Measurements from ENCODE around the gene SRRM2. TPM values are rescaled to one million over a fixed set of nuclear protein-coding genes. Genes with fewer than 3 reads are reported as not detected.

Gene SRRM2
- total RNA-seq, 2 donors from 2014 or later = 377 to 539 TPM

DNA sequence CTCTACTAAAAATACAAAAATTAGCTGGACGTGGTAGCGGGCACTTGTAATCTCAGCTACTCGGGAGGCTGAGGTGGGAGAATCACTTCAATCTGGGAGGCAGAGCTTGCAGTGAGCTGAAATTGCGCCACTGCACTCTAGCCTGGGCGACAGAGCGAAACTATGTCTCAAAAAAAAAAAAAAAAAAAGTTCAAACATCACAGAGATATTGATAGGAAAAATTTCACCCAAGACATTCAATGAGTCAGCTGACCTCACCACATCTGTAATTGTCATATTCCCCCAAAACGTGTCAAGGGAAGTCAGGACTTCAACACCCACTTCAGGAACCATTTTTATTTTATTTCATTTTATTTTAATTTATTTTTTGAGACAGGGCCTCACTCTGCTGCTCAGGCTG is 24.4 kb upstream of the SRRM2 start:
- Histone ChIP-seq H3K36me3 (no peaks in the 10 kb centered on the region), H3K9me3 (no peaks in the 10 kb centered on the region), H3K4me3 (no peak overlapping the region), H3K9ac (ENCODE audit: low read depth in 2 of 2, low read length in 2 of 2) (no peak overlapping the region), H3K27ac (no peak overlapping the region), H3K4me1 (no peaks in the 10 kb centered on the region), H3K27me3 (no peaks in the 10 kb centered on the region)
- TF ChIP-seq, protein P1, sequence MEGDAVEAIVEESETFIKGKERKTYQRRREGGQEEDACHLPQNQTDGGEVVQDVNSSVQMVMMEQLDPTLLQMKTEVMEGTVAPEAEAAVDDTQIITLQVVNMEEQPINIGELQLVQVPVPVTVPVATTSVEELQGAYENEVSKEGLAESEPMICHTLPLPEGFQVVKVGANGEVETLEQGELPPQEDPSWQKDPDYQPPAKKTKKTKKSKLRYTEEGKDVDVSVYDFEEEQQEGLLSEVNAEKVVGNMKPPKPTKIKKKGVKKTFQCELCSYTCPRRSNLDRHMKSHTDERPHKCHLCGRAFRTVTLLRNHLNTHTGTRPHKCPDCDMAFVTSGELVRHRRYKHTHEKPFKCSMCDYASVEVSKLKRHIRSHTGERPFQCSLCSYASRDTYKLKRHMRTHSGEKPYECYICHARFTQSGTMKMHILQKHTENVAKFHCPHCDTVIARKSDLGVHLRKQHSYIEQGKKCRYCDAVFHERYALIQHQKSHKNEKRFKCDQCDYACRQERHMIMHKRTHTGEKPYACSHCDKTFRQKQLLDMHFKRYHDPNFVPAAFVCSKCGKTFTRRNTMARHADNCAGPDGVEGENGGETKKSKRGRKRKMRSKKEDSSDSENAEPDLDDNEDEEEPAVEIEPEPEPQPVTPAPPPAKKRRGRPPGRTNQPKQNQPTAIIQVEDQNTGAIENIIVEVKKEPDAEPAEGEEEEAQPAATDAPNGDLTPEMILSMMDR (IDR thresholded peaks at IDR 0.05) = no peak
- intact Hi-C loops (cut with DNase I) = no loop called here
- DNase-seq = no peak

DNA sequence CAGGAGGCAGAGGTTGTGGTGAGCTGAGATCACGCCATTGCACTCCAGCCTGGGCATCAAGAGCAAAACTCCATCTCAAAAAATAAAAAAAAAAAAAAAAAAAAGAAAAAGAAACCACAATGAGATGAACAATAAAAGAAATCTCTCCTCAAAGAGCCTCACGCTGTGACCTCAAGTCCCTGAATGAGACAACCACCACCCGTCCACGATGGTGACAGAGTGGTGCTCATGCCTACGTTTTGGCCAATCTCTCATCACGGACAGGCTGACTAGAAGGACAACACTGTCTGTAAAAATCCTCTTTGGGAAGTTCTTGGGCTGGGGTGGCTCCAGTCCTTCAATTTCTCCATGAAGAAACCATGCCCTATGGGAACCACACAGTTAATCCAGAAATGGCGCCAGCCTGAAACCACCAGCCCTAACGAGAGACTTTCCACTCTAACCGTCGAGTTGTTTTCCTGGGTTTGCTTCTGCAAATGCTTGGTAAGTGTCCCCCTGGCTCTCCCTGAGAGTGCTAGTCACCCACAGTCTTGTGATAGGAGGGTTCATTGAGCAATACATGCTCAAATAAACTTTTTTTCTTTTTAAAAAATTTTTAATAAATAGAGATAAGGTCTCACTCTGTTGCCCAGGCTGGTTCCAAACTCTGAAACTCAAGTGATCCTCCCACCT is 17.5 kb upstream of the SRRM2 start:
- H3K4me3 ChIP-seq = no peak overlapping the region
- H3K9ac ChIP-seq (ENCODE audit: low read depth in 2 of 2, low read length in 2 of 2) = no peak overlapping the region
- TF ChIP-seq, protein P1 (IDR thresholded peaks at IDR 0.05) = no peak
- H3K9me3 ChIP-seq = no peaks in the 10 kb centered on the region
- H3K36me3 ChIP-seq = no peaks in the 10 kb centered on the region
- H3K27me3 ChIP-seq = no peaks in the 10 kb centered on the region
- DNase-seq = no peak
- intact Hi-C loops (cut with DNase I) = no loop called here
- H3K27ac ChIP-seq = no peak overlapping the region
- H3K4me1 ChIP-seq = no peaks in the 10 kb centered on the region

DNA sequence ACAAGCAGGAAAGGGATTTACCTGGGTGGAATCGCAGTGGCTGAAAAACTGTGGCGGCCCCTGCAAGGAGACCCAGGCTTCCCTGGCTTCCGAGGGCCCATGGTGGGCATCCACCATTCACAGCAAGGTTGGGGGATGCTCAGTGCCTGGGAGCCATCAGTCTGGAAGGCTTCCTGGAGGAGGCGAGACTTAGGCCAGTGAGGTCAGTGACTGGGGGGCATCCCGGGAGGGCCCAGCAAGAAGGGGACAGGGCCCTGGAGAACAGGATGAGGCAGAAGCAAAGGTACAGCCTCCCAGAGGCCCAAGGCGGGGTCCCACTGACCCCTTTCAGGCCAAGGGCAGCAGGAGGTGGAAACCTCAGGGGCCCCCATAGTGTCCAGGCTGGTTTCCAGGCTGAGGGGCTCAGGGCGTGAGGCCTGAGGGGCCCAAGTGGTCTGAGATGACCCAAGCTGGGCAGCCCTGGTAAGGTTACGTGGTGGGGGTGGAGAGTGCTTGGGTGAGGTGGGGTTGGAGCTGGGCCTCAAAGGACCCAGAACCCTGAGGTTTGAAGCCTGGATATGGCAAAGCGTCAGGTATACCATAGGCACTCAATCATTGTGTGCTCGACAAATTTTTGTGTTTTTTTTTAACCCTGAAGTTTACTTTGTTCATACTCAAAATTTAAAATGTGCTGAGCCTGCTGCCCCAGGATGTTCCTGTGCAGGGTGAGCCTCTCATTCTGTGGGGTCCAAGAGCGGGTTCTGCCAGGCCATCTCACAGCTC is 15.8 kb upstream of the SRRM2 start:
- intact Hi-C loops (cut with DNase I) = no loop called here
- Histone ChIP-seq H3K4me1 (no peaks in the 10 kb centered on the region), H3K27me3 (no peaks in the 10 kb centered on the region), H3K4me3 (no peak overlapping the region), H3K9me3 (no peaks in the 10 kb centered on the region), H3K27ac (no peak overlapping the region), H3K36me3 (no peaks in the 10 kb centered on the region), H3K9ac (ENCODE audit: low read depth in 2 of 2, low read length in 2 of 2) (no peak overlapping the region)
- TF ChIP-seq, protein P1 (IDR thresholded peaks at IDR 0.05) = no peak
- no peak for DNase-seq

DNA sequence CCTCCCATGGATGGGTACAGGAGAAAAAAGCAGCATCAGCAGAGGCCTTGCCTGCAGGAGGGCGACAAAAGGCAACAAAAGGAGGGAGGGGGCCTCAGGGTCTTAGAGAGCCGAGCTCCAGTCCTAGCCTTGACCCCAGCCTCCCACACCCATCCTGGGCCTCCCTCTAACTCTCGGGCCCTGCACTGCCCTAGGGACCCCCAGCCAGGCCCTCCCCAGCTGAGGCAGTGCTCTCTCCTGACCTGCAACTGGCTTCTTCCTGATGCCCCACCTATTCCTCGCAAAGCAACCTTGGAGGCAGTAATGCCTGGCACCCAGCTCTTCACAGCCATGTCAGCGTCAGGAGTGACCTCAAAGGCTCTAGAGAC is 15.2 kb upstream of the SRRM2 start:
- no peak overlapping the region for H3K27ac ChIP-seq
- no peaks in the 10 kb centered on the region for H3K27me3 ChIP-seq
- H3K9ac ChIP-seq (ENCODE audit: low read depth in 2 of 2, low read length in 2 of 2) = no peak overlapping the region
- no peak overlapping the region for H3K4me3 ChIP-seq
- H3K4me1 ChIP-seq = no peaks in the 10 kb centered on the region
- TF ChIP-seq, protein P1 (IDR thresholded peaks at IDR 0.05) = no peak
- H3K9me3 ChIP-seq = no peaks in the 10 kb centered on the region
- intact Hi-C loops (cut with DNase I) = no loop called here
- H3K36me3 ChIP-seq = no peaks in the 10 kb centered on the region
- DNase-seq = no peak

DNA sequence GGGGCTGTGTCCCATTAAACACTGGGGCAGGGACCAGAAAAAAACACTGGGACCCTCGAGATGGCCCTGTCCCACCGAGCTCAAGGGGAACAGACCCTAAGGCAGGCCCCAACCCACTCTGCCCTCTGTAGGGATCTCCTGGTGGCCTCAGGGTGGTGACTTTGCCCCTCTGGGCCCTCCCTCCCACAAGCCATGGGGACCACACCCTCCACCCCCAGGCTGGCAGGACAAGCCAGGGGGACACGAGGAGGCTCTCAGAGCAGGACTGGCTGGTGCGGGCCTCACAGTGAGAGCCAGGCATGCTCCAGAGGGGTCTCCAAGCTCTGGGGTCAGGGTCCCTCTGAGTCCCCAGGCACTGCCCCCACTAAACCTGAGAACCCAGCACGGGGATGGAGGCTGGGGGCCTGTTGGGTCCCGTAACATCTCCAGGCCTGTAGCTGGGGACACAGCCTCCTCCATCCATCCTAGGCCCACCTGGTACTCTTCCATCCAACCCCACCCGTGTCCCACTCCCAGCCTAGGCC is 14.5 kb upstream of the SRRM2 start:
- Histone ChIP-seq H3K9me3 (no peaks in the 10 kb centered on the region), H3K27ac (no peak overlapping the region), H3K4me3 (no peak overlapping the region), H3K4me1 (no peaks in the 10 kb centered on the region), H3K36me3 (no peaks in the 10 kb centered on the region), H3K9ac (ENCODE audit: low read depth in 2 of 2, low read length in 2 of 2) (no peak overlapping the region), H3K27me3 (no peaks in the 10 kb centered on the region)
- intact Hi-C loops (cut with DNase I) = no loop called here
- TF ChIP-seq, protein P1 (IDR thresholded peaks at IDR 0.05) = no peak
- DNase-seq = no peak
